Measurements from ENCODE around the gene SOST.

Gene SOST

DNA sequence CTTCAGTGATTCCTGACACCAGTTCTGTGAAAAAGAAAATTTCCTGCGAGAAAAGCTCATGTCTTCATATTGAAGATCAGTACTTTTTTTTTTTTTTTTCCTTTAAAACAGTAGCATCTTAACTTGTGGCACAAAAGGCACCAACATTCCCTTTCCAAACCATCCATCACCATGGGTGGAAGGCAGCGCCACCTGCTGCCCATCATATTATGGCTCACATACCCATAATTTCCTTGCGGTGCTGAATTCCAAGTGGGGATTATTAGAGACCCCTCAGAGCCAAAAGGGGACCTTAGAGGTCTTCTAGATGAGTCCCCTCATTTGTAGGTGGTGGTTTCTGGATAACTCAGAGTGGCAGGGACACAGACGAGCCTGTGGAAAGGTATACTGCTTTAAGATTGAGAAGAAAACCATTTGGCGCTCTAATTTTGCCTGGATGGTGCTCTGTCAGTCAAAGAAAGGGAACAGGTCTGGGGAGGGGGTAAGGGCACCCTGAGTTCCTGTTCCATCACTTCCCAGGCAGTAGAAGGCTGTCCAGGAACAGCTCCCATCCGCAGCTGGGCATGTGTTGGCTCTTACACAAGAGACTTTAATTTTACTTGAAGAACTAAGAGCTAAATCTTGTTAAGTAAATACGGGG is 7.9 kb upstream of the SOST start:
- Histone ChIP-seq H3K4me1 (ENCODE audit: control insufficient read depth, insufficient read depth, low read length) (peaks cover 3% of the 10 kb centered on the region; the same call in 1 of the 2 replicates), H3K4me3 (ENCODE audit: low read depth, low read length) (no peak overlapping the region), H3K27ac (ENCODE audit: low read depth, low read length) (no peak overlapping the region), H3K36me3 (ENCODE audit: control insufficient read depth, insufficient read depth, low read length) (peaks cover 36% of the 10 kb centered on the region), H3K9ac (ENCODE audit: low read length) (no peak overlapping the region), H3K9me3 (ENCODE audit: control insufficient read depth, insufficient read depth, low read depth, low read length) (no peaks in the 10 kb centered on the region), H3K27me3 (ENCODE audit: control insufficient read depth, insufficient read depth, low read length) (no peaks in the 10 kb centered on the region)

- Histone ChIP-seq H3K27ac (ENCODE audit: low read depth, low read length) (no peak overlapping the region), H3K9me3 (ENCODE audit: control insufficient read depth, insufficient read depth, low read depth, low read length) (no peaks in the 10 kb centered on the region), H3K27me3 (ENCODE audit: control insufficient read depth, insufficient read depth, low read length) (peaks cover 17% of the 10 kb centered on the region), H3K36me3 (ENCODE audit: control insufficient read depth, insufficient read depth, low read length) (no peaks in the 10 kb centered on the region), H3K4me1 (ENCODE audit: control insufficient read depth, insufficient read depth, low read length) (peaks cover 30% of the 10 kb centered on the region), H3K4me3 (ENCODE audit: low read depth, low read length) (no peak overlapping the region), H3K9ac (ENCODE audit: low read length) (no peak overlapping the region)
These were observed 1.8 kb upstream of the SOST start for GRCh38 chr17:43760254-43760852.

DNA sequence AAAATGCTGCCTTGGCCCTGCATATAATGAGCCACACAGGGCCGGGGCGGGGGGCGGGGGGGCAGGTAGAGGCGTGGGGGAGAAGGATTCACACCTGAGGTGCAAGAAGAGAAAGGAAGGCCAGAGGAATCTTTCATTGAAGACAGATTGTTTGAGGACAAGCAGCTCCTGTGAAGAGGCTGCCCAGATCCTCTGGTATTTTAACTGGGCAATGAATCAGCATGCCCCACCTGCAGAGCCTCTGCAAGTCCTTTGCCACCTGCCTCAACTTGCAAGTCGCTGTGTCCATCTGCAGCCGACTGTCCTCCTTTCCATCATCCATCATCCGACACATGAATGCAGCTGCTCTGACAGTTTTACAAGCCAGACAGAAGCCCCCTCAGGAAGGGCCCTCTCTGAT is 1.2 kb upstream of the SOST start:
- peaks cover 33% of the 10 kb centered on the region for H3K4me1 ChIP-seq (ENCODE audit: control insufficient read depth, insufficient read depth, low read length)
- no peak overlapping the region for H3K9ac ChIP-seq (ENCODE audit: low read length)
- no peak overlapping the region for H3K4me3 ChIP-seq (ENCODE audit: low read depth, low read length)
- no peak overlapping the region for H3K27ac ChIP-seq (ENCODE audit: low read depth, low read length)
- peaks cover 22% of the 10 kb centered on the region for H3K27me3 ChIP-seq (ENCODE audit: control insufficient read depth, insufficient read depth, low read length)
- H3K9me3 ChIP-seq (ENCODE audit: control insufficient read depth, insufficient read depth, low read depth, low read length): no peaks in the 10 kb centered on the region
- no peaks in the 10 kb centered on the region for H3K36me3 ChIP-seq (ENCODE audit: control insufficient read depth, insufficient read depth, low read length)

DNA sequence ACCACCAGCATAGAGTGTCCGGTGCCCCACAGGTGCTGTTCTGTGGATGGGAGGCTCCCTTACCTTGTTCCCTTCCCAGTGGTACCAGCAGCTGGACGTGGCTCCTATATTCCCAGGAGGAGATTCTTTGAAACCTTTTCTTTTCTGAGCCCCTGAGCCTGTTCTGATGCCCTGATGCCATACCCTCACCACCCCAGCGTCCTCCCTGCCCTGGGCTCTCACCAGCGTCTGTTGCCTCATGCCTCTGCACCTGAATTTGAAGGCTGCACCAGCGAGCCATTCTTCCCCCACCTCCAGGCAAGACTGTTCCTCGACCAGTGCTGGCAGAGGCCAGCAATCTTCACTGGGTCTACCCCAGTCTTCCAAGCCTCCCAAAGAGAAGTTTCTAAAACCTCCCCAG is 505 bp downstream of the SOST start:
- peaks cover 35% of the 10 kb centered on the region for H3K4me1 ChIP-seq (ENCODE audit: control insufficient read depth, insufficient read depth, low read length)
- H3K27ac ChIP-seq (ENCODE audit: low read depth, low read length): no peak overlapping the region
- no peaks in the 10 kb centered on the region for H3K36me3 ChIP-seq (ENCODE audit: control insufficient read depth, insufficient read depth, low read length)
- H3K9me3 ChIP-seq (ENCODE audit: control insufficient read depth, insufficient read depth, low read depth, low read length): no peaks in the 10 kb centered on the region
- no peak overlapping the region for H3K4me3 ChIP-seq (ENCODE audit: low read depth, low read length)
- H3K9ac ChIP-seq (ENCODE audit: low read length): no peak overlapping the region
- peaks cover 30% of the 10 kb centered on the region for H3K27me3 ChIP-seq (ENCODE audit: control insufficient read depth, insufficient read depth, low read length)

GRCh38 chr17:43757171-43757660 is 1.4 kb downstream of the SOST start:
- Histone ChIP-seq H3K27me3 (ENCODE audit: control insufficient read depth, insufficient read depth, low read length) (peaks cover 30% of the 10 kb centered on the region), H3K27ac (ENCODE audit: low read depth, low read length) (no peak overlapping the region), H3K9me3 (ENCODE audit: control insufficient read depth, insufficient read depth, low read depth, low read length) (no peaks in the 10 kb centered on the region)

DNA sequence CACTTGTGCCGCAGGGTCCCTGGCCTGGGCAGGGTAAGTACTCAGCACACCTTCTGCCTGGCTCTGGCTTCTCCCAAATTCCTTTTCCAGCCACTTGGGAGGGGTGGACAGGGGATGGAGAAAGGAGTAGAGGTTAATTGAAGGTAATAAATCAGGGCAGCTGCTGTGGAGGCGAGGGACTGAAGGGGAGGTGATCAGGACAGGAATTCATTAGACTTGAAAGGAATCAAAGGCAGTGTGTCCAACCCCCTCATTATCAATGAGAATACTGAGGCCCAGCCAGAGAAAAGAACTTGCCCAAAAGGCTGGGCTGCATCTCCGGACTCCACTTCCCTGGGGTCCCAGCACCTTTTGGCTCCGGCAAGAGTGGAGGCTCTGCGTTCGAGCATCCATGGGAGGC is 2.4 kb downstream of the SOST start:
- Histone ChIP-seq H3K27me3 (ENCODE audit: control insufficient read depth, insufficient read depth, low read length) (peaks cover 30% of the 10 kb centered on the region), H3K9ac (ENCODE audit: low read length) (no peak overlapping the region), H3K9me3 (ENCODE audit: control insufficient read depth, insufficient read depth, low read depth, low read length) (no peaks in the 10 kb centered on the region), H3K36me3 (ENCODE audit: control insufficient read depth, insufficient read depth, low read length) (no peaks in the 10 kb centered on the region), H3K27ac (ENCODE audit: low read depth, low read length) (no peak overlapping the region), H3K4me3 (ENCODE audit: low read depth, low read length) (no peak overlapping the region), H3K4me1 (ENCODE audit: control insufficient read depth, insufficient read depth, low read length) (peaks cover 33% of the 10 kb centered on the region)

More at GRCh38 chr17:43757171-43757660, 1.4 kb downstream of the SOST start:
- H3K4me3 ChIP-seq (ENCODE audit: low read depth, low read length): no peak overlapping the region
- H3K4me1 ChIP-seq (ENCODE audit: control insufficient read depth, insufficient read depth, low read length): peaks cover 33% of the 10 kb centered on the region
- H3K36me3 ChIP-seq (ENCODE audit: control insufficient read depth, insufficient read depth, low read length): no peaks in the 10 kb centered on the region
- H3K9ac ChIP-seq (ENCODE audit: low read length): no peak overlapping the region

GRCh38 chr17:43755389-43755875 is 3.2 kb downstream of the SOST start:
- no peak overlapping the region for H3K9ac ChIP-seq (ENCODE audit: low read length)
- no peaks in the 10 kb centered on the region for H3K36me3 ChIP-seq (ENCODE audit: control insufficient read depth, insufficient read depth, low read length)
- H3K27me3 ChIP-seq (ENCODE audit: control insufficient read depth, insufficient read depth, low read length): peaks cover 30% of the 10 kb centered on the region
- H3K4me1 ChIP-seq (ENCODE audit: control insufficient read depth, insufficient read depth, low read length): peaks cover 29% of the 10 kb centered on the region
- no peaks in the 10 kb centered on the region for H3K9me3 ChIP-seq (ENCODE audit: control insufficient read depth, insufficient read depth, low read depth, low read length)
- peak overlapping the region; percentile 52 for H3K4me3 ChIP-seq (ENCODE audit: low read depth, low read length)
- H3K27ac ChIP-seq (ENCODE audit: low read depth, low read length): no peak overlapping the region

DNA sequence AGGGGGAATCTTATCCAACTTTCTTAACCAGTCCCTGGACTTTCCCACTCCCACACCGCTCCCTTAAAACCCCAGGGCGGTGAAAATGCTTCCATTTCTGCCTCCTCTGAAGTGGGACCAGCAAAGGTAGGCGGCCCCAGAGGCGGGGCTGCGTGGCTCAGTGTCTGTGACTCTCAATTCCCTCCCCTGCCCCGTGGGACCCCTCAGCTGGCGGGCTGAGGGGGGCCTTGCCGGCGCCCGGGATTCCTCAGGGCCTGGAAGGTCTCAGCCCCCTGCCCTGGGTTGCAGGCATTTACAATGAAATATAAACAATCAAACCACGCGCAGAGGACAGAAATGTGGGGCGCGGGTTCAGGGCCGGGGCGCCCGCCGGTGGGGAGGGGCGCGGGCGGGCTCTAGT is 3.6 kb downstream of the SOST start:
- Histone ChIP-seq H3K9ac (ENCODE audit: low read length) (no peak overlapping the region), H3K4me3 (ENCODE audit: low read depth, low read length) (peak overlapping the region; percentile 52; the same call in 1 of the 2 replicates), H3K9me3 (ENCODE audit: control insufficient read depth, insufficient read depth, low read depth, low read length) (no peaks in the 10 kb centered on the region), H3K27me3 (ENCODE audit: control insufficient read depth, insufficient read depth, low read length) (peaks cover 30% of the 10 kb centered on the region), H3K4me1 (ENCODE audit: control insufficient read depth, insufficient read depth, low read length) (peaks cover 27% of the 10 kb centered on the region), H3K36me3 (ENCODE audit: control insufficient read depth, insufficient read depth, low read length) (no peaks in the 10 kb centered on the region), H3K27ac (ENCODE audit: low read depth, low read length) (no peak overlapping the region)

DNA sequence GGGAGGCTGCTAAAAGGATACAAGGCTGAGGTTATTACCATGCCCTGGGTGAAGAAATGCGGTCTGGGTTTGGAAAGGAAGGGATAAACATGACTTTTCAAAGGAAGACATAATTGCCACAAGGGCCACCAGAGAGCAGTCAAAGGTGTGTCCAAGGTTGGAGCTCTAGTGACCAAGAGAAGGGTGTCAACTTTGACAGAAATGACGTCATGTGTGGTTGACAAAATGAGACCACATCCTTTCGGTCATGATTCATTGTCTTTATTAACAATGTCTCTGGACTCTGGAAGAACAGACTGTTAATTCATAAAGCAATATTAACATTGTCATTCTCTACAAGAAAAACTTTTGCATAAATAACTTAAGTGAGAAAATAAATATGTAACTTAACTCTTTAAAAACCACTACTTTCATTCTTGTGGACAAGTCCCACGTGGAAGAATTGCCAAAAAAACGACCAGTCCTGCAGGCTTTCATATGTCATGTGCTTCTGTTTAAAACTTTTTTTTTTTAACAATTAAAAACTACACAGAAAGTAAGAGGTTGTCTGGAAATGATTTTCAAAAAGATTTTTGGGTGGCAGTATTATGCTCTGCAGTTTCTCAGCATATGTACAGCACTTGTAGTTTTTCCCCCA is 5.0 kb downstream of the SOST start:
- H3K27me3 ChIP-seq (ENCODE audit: control insufficient read depth, insufficient read depth, low read length): peaks cover 30% of the 10 kb centered on the region
- peaks cover 23% of the 10 kb centered on the region for H3K4me1 ChIP-seq (ENCODE audit: control insufficient read depth, insufficient read depth, low read length)
- H3K36me3 ChIP-seq (ENCODE audit: control insufficient read depth, insufficient read depth, low read length): no peaks in the 10 kb centered on the region
- H3K4me3 ChIP-seq (ENCODE audit: low read depth, low read length): no peak overlapping the region
- no peak overlapping the region for H3K9ac ChIP-seq (ENCODE audit: low read length)
- no peak overlapping the region for H3K27ac ChIP-seq (ENCODE audit: low read depth, low read length)
- H3K9me3 ChIP-seq (ENCODE audit: control insufficient read depth, insufficient read depth, low read depth, low read length): no peaks in the 10 kb centered on the region

DNA sequence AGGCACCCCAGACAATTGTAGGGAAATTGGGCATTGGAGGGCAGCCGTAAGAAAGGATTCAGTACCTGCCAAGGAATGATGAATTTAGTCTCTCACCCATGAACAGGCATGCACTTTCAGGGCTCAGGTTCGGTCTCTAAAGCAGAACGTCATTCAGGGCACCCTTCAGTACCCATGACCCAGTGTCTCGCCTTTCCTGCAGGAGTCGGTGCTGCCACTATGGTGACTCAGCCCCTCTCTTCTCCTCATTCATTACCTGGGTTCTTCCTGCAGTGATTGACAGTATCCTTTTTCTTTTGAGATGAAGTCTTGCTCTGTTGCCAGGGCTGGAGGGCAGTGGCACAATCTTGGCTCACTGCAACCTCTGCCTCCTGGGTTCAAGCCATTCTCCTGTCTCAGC is 8.4 kb downstream of the SOST start:
- Histone ChIP-seq H3K4me1 (ENCODE audit: control insufficient read depth, insufficient read depth, low read length) (peaks cover 18% of the 10 kb centered on the region), H3K27ac (ENCODE audit: low read depth, low read length) (no peak overlapping the region)

DNA sequence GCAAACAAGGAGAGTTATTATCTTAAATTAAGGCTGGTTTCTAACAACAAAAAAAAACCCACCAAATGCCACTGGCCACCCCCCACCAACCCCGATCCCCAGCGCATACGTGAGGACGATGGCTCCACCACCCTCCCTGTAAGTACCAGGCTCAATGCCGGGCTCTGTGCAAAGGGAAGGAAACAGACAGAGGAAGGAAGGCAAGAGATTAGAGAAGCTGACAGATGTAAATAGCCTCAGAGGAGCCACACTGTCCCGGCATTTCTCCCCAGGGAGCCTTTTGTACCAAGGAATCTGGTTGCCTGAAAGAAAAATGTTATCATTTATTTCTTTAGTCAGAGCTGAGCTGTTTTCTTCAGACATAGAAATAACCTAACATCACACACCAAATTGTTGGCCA is 13.1 kb downstream of the SOST start:
- no peaks in the 10 kb centered on the region for H3K27me3 ChIP-seq (ENCODE audit: control insufficient read depth, insufficient read depth, low read length)
- H3K9ac ChIP-seq (ENCODE audit: low read length): no peak overlapping the region
- H3K9me3 ChIP-seq (ENCODE audit: control insufficient read depth, insufficient read depth, low read depth, low read length): no peaks in the 10 kb centered on the region
- no peak overlapping the region for H3K27ac ChIP-seq (ENCODE audit: low read depth, low read length)
- H3K4me1 ChIP-seq (ENCODE audit: control insufficient read depth, insufficient read depth, low read length): peaks cover 16% of the 10 kb centered on the region
- no peaks in the 10 kb centered on the region for H3K36me3 ChIP-seq (ENCODE audit: control insufficient read depth, insufficient read depth, low read length)
- no peak overlapping the region for H3K4me3 ChIP-seq (ENCODE audit: low read depth, low read length)

More for the DNA sequence above, 8.4 kb downstream of the SOST start:
- peaks cover 11% of the 10 kb centered on the region for H3K27me3 ChIP-seq (ENCODE audit: control insufficient read depth, insufficient read depth, low read length)
- H3K4me3 ChIP-seq (ENCODE audit: low read depth, low read length): no peak overlapping the region
- H3K9me3 ChIP-seq (ENCODE audit: control insufficient read depth, insufficient read depth, low read depth, low read length): no peaks in the 10 kb centered on the region
- no peaks in the 10 kb centered on the region for H3K36me3 ChIP-seq (ENCODE audit: control insufficient read depth, insufficient read depth, low read length)
- no peak overlapping the region for H3K9ac ChIP-seq (ENCODE audit: low read length)

All from HUES6 (cell line).